ENCODE data around the gene PARP4.

- TF ChIP-seq CTCF (conservative IDR thresholded peaks at IDR 0.05 in 1 of 2, IDR thresholded peaks at IDR 0.05 in 1 of 2; ENCODE audit: low read depth in 1 of 2, low read length in 2 of 2) = no peak
- TF ChIP-seq EZH2 (IDR thresholded peaks at IDR 0.05; ENCODE audit: low read length, missing control alignments) = no peak
Observed at GRCh38 chr13:24392972-24393371, 119.6 kb downstream of the PARP4 start.

All from fibroblast of lung (primary cell).